GM12878 (cell line): Measurements from ENCODE around the gene ZNF511. TPM values are rescaled to one million over a fixed set of nuclear protein-coding genes. Genes with fewer than 3 reads are reported as not detected.

Experiments used
- ATAC-seq: fragments of 200-7000 bp; cut with Tn5 transposase; 3 replicates; pipeline ENCODE4 v1.9.1; 2020; ENCODE audit warnings: mild to moderate bottlenecking, moderate library complexity
- BruUV-seq: library from RNA; stranded (reverse); fragments of 400-500 nt; replicated peaks from 2 replicates; lab custom pipeline; 2021; lab: Mats Ljungman, UMichigan
- CTCF ChIA-PET: fragments of 300-600 bp; sonication (Branson Sonifier 250); formaldehyde crosslinking; extraction: SDS; loops from one replicate; lab custom pipeline; 2021; ENCODE audit warnings: inconsistent platforms; lab: Yijun Ruan, JAX
- POLR2A ChIA-PET: fragments of 350-600 bp; formaldehyde crosslinking; extraction: SDS; loops from one replicate; lab custom pipeline; 2021; ENCODE audit warnings: inconsistent platforms; lab: Charles Lee
- RAD21 ChIA-PET: fragments of 300-600 bp; sonication (Branson Sonifier 250); formaldehyde crosslinking; loops from one replicate; lab custom pipeline; 2023; ENCODE audit warnings: antibody characterized with exemption; ENCODE audit not compliant: unreplicated experiment; lab: Charles Lee
- SMC1A ChIA-PET: fragments of 300-600 bp; sonication (Branson Sonifier 250); formaldehyde crosslinking; loops from one replicate; lab custom pipeline; 2023; ENCODE audit not compliant: unreplicated experiment, uncharacterized antibody; lab: Charles Lee
- DNase-seq: peaks from one replicate; pipeline ENCODE4 v3.0.0-alpha.2; 2011; ENCODE audit warnings: low read depth, low spot score
- FAIRE-seq: peaks from 3 replicates; lab custom pipeline; 2011; peaks lifted over from hg19 to GRCh38; lab: Jason Lieb, UNC
- H2AFZ ChIP-seq: 2 replicates; pipeline ENCODE4 v1.6.0; 2011; ENCODE audit warnings: low read depth, low read length, control low read depth; ENCODE audit not compliant: control insufficient read depth
- H3K27ac ChIP-seq: 2 replicates; pipeline ENCODE4 v1.5.1; 2011; ENCODE audit warnings: control low read depth; ENCODE audit not compliant: control insufficient read depth, insufficient read depth
- H3K27me3 ChIP-seq, 2 experiments: replicated peaks in 1 of 2; 2 replicates each; pipeline versions ENCODE4 v1.6.0 to v1.6.1; 2011; ENCODE audit warnings: low read length in 1 of 2; ENCODE audit not compliant: control insufficient read depth in 2 of 2, insufficient read depth in 2 of 2
- H3K36me3 ChIP-seq, 2 experiments: 2 replicates each; pipeline ENCODE4 v1.5.1; 2011; ENCODE audit warnings: low read length in 1 of 2; ENCODE audit not compliant: control insufficient read depth in 2 of 2, insufficient read depth in 2 of 2
- H3K4me1 ChIP-seq: 2 replicates; pipeline ENCODE4 v1.6.1; 2011; ENCODE audit warnings: mild to moderate bottlenecking, low read length, moderate library complexity, mixed read lengths; ENCODE audit not compliant: control insufficient read depth, insufficient read depth
- H3K4me2 ChIP-seq: 2 replicates; pipeline ENCODE4 v1.6.0; 2011; ENCODE audit warnings: control low read depth; ENCODE audit not compliant: control insufficient read depth, insufficient read depth
- H3K4me3 ChIP-seq: fragments of 200-600 bp; sonication (generic); 2 replicates; pipeline ENCODE4 v1.5.1; 2016
- H3K79me2 ChIP-seq: 2 replicates; pipeline ENCODE4 v1.6.0; 2011; ENCODE audit warnings: low read length; ENCODE audit not compliant: control insufficient read depth, insufficient read depth
- H3K9ac ChIP-seq: 2 replicates; pipeline ENCODE4 v1.8.0; 2011; ENCODE audit warnings: low read length, control low read depth, mixed read lengths; ENCODE audit not compliant: control insufficient read depth, insufficient read depth
- H3K9me3 ChIP-seq: replicated peaks from 3 replicates; pipeline ENCODE4 v1.5.1; 2011; ENCODE audit warnings: mild to moderate bottlenecking, low read length; ENCODE audit not compliant: control insufficient read depth, insufficient read depth
- H4K20me1 ChIP-seq: 2 replicates; pipeline ENCODE4 v1.6.0; 2011; ENCODE audit not compliant: control insufficient read depth, insufficient read depth
- CHD2 ChIP-seq: IDR thresholded peaks from 2 replicates; pipeline ENCODE4 v1.6.1; 2011; ENCODE audit warnings: low read depth, low read length, improper control_type of control experiment, borderline replicate concordance
- CREB1 ChIP-seq: IDR thresholded peaks from 2 replicates; pipeline ENCODE4 v1.6.1; 2012; ENCODE audit warnings: low read depth, mild to moderate bottlenecking, inconsistent platforms
- CUX1 ChIP-seq: IDR thresholded peaks from 2 replicates; pipeline ENCODE4 v1.6.1; 2012; ENCODE audit warnings: improper control_type of control experiment, low read depth, low read length; ENCODE audit not compliant: insufficient replicate concordance
- ETV6 ChIP-seq, 2 experiments: fragments of 450-650 bp in 1 of 2; IDR thresholded peaks in 1 of 2; conservative IDR thresholded peaks in 1 of 2; 2 replicates each; pipeline ENCODE4 v1.6.1; 2014; ENCODE audit warnings: antibody characterized with exemption in 1 of 2, borderline replicate concordance in 1 of 2, low read depth in 1 of 2, mild to moderate bottlenecking in 1 of 2, moderate library complexity in 1 of 2
- NKRF ChIP-seq: fragments of 450-650 bp; conservative IDR thresholded peaks from 2 replicates; pipeline ENCODE4 v1.6.1; 2017; ENCODE audit warnings: mild to moderate bottlenecking, moderate library complexity
- PML ChIP-seq: IDR thresholded peaks from 2 replicates; pipeline ENCODE4 v1.6.1; 2012; ENCODE audit warnings: low read length, inconsistent platforms
- POLR2A ChIP-seq: IDR thresholded peaks from 2 replicates; pipeline ENCODE4 v1.6.1; 2011; ENCODE audit warnings: low read depth, mild to moderate bottlenecking, low read length
- RUNX3 ChIP-seq: IDR thresholded peaks from 2 replicates; pipeline ENCODE4 v1.6.1; 2012; ENCODE audit warnings: low read length, inconsistent platforms
- SP1 ChIP-seq: IDR thresholded peaks from one replicate; pipeline ENCODE4 v1.6.1; 2011; ENCODE audit warnings: low read depth, low read length
- ZSCAN29 ChIP-seq: fragments of 450-650 bp; IDR thresholded peaks from 2 replicates; pipeline ENCODE4 v1.6.1; 2017; ENCODE audit warnings: mild to moderate bottlenecking, moderate library complexity
- WGBS: methylation state at CpG from one replicate; pipeline ENCODE4 v1.1.6; 2016; ENCODE audit warnings: low lambda C conversion rate; ENCODE audit not compliant: insufficient replicate concordance, insufficient coverage; ENCODE audit errors: missing lambda C conversion rate; 5-methylcytosine and 5-hydroxymethylcytosine counted together
- in situ Hi-C: fragments of 300-500 bp; cut with MboI; formaldehyde crosslinking; loops from 9 replicates; pipeline ENCODE4 v1.14.3; 2018; ENCODE audit warnings: mixed read lengths
- intact Hi-C: fragments of 100-400 bp; cut with micrococcal nuclease; formaldehyde crosslinking; loops from one replicate; pipeline ENCODE4 v1.14.2; 2022; ENCODE audit not compliant: unreplicated experiment
- polyA plus RNA-seq, 11 experiments: library from polyadenylated mRNA; depleted of rRNA in 4 of 11; unstranded in 6 of 11; stranded (reverse) in 5 of 11; fragments of >200 nt; fragmentation: Nextera tagmentation in 4 of 11; fragmentation: Illumina TruSeq in 1 of 11; extraction: Ambion mirVana in 4 of 11; extraction: Trizol in 1 of 11; gene quantifications; 1 replicate in 1 of 11; 2 replicates in 10 of 11; pipeline versions ENCODE4 v1.2.1 to v1.2.3, GENCODE V29; 2011 to 2016; ENCODE audit warnings: inconsistent platforms in 2 of 11, missing spikeins in 2 of 11, low read depth in 1 of 11
- total RNA-seq, 4 experiments: library from RNA; depleted of rRNA in 3 of 4; stranded (reverse); fragments of >200 nt in 3 of 4; fragmentation: Illumina TruSeq in 1 of 4; extraction: Trizol in 1 of 4; gene quantifications; 2 replicates each; pipeline versions ENCODE4 v1.2.1 to v1.2.3, GENCODE V29; 2013 to 2021

ZNF511 gene
- total and polyA plus RNA-seq, 10 of the 15 experiments (the other 5 are each of a cell fraction or from before 2014, with no cell fraction given), result 0.58 to 110 (median 32.0) TPM

GRCh38 chr10:133359972-133360610, 51.4 kb downstream of the ZNF511 start:
- no peaks in the 10 kb centered on the region; the same call in 1 of the 2 replicates for H3K79me2 ChIP-seq
- DNase-seq, result no peak
- no peak overlapping the region for H2AFZ ChIP-seq
- no TSS peak for BruUV-seq
- POLR2A ChIA-PET, result interaction anchor here (1.5 kb wide), 1 partner anchor 27 kb away, joined by 5 read pairs; no protein-coding TSS in a partner anchor
- no peak for FAIRE-seq
- H3K4me3 ChIP-seq, result no peak overlapping the region
- intact Hi-C loops, result no loop called here
- H4K20me1 ChIP-seq, result no peaks in the 10 kb centered on the region
- SMC1A ChIA-PET, result no interaction called here
- no peaks in the 10 kb centered on the region for H3K27me3 ChIP-seq
- no peaks in the 10 kb centered on the region for H3K9me3 ChIP-seq
- H3K36me3 ChIP-seq, result peaks cover 0 to 5% of the 10 kb centered on the region in 2 experiments; a peak in 3 of 4 replicates
- H3K4me1 ChIP-seq, result peaks cover 18% of the 10 kb centered on the region
- TF ChIP-seq CHD2 (no peak), CREB1 (no peak), CUX1 (no peak), ZSCAN29 (no peak), SP1 (no peak), RUNX3 (no peak), NKRF (no peak), PML (no peak), ETV6 (conservative IDR thresholded peaks at IDR 0.05 in 1 of 2, IDR thresholded peaks at IDR 0.05 in 1 of 2; ENCODE audit: borderline replicate concordance in 1 of 2, low read depth in 1 of 2) (no peak), POLR2A (no peak)
- 83% methylated on average over 17 of the region's 17 CpGs for WGBS
- in situ Hi-C loops, result no loop called here
- no peak overlapping the region for H3K9ac ChIP-seq
- ATAC-seq, result no peak
- H3K27ac ChIP-seq, result no peak overlapping the region
- H3K4me2 ChIP-seq, result no peak overlapping the region
- RAD21 ChIA-PET, result no interaction called here
- CTCF ChIA-PET, result interaction anchor here (1.5 to 2.4 kb wide), 2 partner anchors 31 kb away, joined by 6 to 14 read pairs; no protein-coding TSS in a partner anchor
